SK-N-SH (cell line): ENCODE results near the gene SLC25A44.

ENCODE experiments used
- USF1 ChIP-seq: IDR thresholded peaks from 2 replicates; pipeline ENCODE4 v1.4.0; 2012; ENCODE audit warnings: low read depth, borderline replicate concordance
- TF ChIP-seq, protein P1 (sequence below): fragments of 200-600 bp; sonication (generic); IDR thresholded peaks from 2 replicates; pipeline ENCODE4 v1.6.1; 2017; ENCODE audit warnings: antibody characterized with exemption, mild to moderate bottlenecking, moderate library complexity

DNA sequence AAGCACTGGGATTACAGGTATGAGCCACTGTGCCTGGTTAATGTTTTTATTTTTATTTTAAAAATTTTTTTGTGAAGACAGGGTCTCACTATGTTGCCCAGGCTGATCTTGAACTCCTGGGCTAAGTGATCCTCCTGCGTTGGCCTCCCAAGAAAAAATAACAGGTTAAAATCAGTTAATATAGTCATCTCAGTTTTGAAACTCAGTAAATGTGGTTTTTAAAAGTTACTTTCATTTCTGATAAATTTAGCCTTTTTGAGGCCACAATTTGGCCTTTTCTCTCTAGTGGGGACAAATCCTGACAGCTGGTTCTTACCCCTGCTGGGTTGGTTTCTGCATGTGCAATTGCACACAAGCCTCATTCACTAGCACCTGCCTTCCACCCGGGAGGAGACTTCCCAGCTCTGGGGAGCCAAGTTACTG, 32.2 kb downstream of the SLC25A44 start:
- TF ChIP-seq, protein P1, sequence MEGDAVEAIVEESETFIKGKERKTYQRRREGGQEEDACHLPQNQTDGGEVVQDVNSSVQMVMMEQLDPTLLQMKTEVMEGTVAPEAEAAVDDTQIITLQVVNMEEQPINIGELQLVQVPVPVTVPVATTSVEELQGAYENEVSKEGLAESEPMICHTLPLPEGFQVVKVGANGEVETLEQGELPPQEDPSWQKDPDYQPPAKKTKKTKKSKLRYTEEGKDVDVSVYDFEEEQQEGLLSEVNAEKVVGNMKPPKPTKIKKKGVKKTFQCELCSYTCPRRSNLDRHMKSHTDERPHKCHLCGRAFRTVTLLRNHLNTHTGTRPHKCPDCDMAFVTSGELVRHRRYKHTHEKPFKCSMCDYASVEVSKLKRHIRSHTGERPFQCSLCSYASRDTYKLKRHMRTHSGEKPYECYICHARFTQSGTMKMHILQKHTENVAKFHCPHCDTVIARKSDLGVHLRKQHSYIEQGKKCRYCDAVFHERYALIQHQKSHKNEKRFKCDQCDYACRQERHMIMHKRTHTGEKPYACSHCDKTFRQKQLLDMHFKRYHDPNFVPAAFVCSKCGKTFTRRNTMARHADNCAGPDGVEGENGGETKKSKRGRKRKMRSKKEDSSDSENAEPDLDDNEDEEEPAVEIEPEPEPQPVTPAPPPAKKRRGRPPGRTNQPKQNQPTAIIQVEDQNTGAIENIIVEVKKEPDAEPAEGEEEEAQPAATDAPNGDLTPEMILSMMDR, result no peak
- TF ChIP-seq USF1, result no peak
